ENCODE results near the gene GRPEL1.

GRPEL1 gene

DNA sequence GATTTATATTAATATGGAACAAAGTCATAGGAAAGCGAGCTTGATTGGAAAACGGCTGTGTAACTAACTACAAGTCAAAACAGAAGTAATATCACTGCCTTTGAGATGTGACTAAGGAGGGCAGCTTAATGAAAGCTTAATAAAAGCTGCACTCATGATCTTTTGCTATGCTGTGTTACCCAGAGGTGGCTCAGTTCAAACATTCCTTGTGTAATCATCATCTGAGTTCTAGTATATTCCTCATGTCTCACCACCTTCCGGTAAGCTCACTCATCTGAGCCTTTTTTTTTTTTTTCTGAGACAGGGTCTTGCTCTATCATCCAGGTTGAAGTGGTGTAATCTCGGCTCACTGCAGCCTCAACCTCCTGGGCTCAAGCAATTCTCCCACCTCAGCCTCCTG, 5.0 kb downstream of the GRPEL1 start:
- DNase-seq, result no peak

GRCh38 chr4:7061815-7062214, 6.0 kb downstream of the GRPEL1 start:
- DNase-seq, result no peak

DNA sequence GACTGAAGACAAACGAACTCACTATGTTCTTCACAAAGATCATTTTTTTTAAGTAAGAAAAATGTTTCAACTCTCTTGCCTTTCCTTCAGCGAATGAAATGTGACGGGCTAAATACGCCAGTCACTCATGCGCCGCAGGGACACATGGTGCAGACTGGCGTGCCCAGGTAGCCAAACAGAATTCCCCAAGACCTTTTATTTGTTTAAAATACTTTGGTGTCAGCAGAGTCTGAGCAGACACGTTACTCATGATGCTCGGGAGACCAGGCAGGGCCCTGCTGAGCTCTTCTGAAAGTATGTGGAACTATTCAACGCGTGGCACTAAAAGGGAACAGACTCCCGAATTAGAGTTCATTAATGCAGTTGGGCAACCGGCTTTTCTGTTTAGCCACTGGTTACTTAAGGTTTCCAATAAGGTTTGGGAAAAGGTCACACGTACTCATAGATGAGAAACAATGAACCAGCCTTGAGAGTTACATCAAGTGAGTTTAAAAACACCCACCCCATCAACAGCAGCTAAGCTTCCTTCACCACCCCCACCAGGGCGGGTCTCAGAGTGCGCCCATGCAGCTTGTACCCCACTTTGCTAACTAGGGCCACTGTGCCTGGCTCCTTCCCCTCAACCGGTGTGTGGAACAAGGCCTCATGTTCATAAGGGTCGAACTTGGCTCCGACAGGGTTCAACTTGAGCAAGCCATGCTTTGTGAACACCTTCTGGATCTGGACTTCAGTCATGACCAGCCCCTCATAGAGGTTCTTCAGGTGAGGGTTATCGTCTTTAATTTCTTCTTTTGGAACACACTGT, 7.3 kb downstream of the GRPEL1 start:
- DNase-seq, result no peak

GRCh38 chr4:7059662-7060061, 8.2 kb downstream of the GRPEL1 start:
- no peak for DNase-seq

DNA sequence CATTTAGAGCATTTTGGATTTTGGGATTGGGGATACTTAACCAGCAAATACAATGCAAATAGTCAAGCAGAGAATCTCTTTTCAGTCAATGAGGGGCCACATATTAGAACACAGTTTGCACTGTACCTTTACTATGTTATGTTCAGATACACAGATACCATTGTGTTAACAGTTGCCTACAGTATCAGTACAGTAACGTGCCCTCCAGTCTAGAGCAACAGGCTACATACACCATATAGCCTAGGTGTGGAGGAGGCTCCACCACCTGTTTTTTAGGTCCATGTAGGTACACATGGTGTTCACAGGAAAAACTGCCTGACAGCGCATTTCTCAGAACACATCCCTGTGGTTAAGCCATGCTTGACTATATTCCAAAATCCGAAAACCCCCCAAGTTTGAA, 9.1 kb downstream of the GRPEL1 start:
- no peak for DNase-seq

DNA sequence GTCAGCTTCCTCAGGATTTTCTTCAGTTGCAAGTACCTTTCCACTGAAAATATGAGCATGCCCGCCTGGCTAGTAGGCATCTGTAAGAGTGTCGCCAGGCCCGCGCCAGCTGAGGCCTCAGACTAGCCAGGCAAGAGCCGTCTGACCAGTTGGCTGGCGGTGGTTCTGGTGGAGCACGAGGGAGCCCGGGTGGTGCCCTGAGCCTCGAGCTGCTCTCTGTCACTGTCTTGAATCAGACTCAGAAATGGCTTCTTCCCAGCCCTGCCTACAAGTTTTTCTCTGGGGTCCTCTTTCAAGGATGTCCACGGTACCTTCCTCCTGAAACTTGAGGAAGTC, 11.9 kb downstream of the GRPEL1 start:
- no peak for DNase-seq

DNA sequence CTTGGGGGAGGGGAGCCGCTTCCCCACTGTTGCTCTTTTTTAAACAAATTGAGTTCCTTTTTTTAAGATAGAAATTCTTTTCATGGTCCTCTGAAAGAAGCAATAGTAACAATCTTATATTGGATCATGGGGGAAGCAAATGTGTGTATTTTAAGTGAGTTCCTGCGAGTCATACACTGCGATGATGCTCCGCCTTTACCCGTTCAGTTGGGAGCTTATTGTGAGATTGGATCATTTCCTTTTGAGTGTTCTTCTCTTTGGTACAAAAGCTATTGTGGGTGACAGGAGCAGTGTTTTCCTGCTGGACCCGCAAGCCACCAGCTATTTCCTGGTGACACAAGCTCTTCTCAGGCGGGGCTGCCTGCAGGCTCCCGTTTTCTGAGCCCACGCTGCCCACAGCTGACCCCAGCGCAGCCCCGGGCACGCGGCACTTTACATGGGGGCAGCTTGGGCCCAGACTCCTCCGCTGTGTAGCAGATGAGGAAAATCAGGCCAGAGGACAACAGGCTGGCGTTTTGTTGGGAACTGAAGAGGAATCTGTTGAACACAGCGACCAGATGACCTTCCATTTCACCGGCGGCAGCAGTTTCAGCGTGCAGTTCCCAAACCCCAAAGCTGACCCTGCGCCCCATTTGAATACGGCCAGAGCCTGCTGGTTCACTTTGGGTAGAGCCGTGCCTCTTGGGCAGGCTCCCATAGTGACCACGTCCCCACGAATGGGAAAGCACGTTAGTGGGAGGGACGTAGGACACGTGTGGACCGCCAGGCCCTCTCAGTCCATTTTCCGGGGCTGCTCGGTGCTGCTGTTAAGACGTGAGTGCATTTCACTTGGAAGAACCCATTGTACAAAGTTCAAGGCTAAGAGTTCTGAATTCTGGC, 12.5 kb downstream of the GRPEL1 start:
- DNase-seq, result no peak

- no peak for DNase-seq
Measured at GRCh38 chr4:7054106-7054880, 13.6 kb downstream of the GRPEL1 start.

GRCh38 chr4:7052923-7053715, 14.7 kb downstream of the GRPEL1 start:
- no peak for DNase-seq

GRCh38 chr4:7052313-7052712, 15.6 kb downstream of the GRPEL1 start:
- no peak for DNase-seq

DNA sequence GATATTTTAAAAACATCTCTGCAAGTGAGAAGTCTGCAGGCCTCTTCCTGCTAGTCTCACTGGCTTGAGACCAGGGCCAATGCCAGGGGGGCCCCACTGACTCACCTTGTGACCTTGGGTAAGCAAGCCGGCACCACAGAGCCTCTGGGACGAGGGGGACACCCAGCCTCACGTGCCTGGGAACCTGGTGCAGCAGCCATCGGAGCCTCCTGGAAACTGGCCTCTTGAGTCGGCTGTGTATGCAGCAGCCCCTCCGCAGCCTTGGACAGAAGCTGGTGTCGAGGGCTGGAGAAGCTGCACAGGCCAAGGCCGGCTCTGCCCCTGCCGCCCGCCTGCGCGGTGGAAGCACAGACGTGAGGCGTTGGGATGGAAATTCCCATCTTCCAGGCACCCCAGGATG, 16.0 kb downstream of the GRPEL1 start:
- DNase-seq, result no peak

DNA sequence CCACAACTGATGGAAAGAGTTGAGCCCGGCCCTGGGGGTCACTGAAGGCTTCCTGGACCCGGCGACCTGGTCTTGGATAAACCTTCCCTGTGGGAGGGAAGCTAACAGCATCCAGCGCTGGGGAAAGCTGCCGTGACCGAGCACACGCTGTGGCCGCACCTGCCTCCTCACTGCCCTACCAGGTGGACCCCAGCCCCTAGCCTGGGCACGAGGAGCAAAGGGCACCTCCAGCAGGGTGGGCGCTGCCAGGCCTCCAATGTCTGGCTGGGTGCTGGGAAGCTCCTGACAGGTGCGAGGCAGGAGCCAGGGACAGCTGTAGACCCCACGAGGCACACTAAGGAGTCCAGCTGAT, 16.7 kb downstream of the GRPEL1 start:
- no peak for DNase-seq

DNA sequence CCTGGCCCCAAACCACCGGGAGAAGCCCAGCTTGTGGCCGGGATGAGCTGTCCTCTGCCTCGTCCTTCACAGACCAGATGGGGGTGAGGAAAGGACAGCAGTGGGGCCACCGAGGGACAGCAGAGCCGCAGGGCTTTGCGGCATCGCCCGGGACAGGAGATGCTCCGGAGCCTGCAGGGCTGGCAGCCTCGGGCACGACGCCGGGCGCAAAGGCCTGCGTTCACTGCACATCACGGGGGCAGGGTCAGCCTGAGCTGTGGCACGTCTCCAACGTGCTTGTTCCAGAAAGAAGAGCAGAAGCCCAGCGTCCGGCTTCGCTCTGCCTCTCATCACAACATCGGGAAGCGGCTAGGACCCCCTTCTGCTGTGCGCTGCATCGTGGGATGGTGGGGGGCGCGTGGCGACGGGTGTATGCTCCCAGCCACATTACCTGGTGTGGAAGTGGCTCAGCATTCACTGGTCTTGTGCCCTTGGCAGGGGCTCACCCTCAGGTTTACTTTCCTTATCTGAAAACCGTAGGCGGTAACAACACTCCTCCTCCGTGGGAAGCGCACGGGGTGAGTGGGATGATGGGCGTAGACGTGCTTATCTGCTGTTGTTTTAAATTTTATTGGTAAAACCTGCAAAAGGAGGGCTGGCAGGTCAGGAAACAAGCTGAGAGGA, 17.3 kb downstream of the GRPEL1 start:
- no peak for DNase-seq

GRCh38 chr4:7049739-7050138, 18.1 kb downstream of the GRPEL1 start:
- DNase-seq, result no peak

DNA sequence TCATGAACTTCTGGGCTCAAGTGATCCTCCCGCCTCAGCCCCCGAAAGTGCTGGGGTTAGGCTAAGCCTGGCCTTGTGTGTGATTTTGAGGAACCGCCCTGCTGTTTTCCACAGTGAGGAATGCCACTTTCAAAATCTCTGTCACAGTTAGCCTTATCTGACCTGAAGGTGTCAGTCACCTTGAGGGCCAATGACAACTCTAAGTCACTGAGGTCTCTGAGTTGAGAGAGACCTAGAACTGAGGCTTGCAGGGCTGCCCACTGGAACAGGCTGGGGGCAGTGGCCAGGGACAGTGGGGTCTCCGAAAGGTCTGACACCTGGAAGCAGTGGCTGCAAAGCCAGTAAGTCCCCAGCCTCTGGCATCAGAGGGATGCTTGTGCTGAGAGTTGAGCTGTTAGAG, 18.6 kb downstream of the GRPEL1 start:
- DNase-seq, result no peak

DNA sequence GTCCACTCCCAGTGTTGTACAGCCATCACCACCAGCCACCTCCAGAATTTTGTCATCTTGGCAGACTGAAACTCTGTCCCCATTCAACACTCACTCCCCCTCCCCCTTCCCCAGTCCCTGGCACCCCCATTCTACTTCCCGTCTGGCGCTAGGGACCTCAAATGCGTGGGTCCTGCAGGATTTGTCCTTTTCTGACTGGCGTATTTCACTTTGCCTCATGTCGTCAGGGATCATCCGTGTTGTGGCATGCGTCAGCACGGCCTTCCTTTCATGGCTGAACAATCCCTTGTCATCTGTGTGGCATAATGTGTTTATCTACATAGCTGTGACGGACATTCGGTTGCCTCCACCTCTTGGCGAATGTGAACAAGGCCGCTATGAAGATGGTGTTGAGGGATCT, 19.2 kb downstream of the GRPEL1 start:
- no peak for DNase-seq

GRCh38 chr4:7046971-7047370, 20.9 kb downstream of the GRPEL1 start:
- DNase-seq, result no peak

- no peak for DNase-seq
Measured at GRCh38 chr4:7045961-7046921, 21.6 kb downstream of the GRPEL1 start.

- no peak for DNase-seq
Measured at GRCh38 chr4:7045553-7045952, 22.3 kb downstream of the GRPEL1 start.

DNA sequence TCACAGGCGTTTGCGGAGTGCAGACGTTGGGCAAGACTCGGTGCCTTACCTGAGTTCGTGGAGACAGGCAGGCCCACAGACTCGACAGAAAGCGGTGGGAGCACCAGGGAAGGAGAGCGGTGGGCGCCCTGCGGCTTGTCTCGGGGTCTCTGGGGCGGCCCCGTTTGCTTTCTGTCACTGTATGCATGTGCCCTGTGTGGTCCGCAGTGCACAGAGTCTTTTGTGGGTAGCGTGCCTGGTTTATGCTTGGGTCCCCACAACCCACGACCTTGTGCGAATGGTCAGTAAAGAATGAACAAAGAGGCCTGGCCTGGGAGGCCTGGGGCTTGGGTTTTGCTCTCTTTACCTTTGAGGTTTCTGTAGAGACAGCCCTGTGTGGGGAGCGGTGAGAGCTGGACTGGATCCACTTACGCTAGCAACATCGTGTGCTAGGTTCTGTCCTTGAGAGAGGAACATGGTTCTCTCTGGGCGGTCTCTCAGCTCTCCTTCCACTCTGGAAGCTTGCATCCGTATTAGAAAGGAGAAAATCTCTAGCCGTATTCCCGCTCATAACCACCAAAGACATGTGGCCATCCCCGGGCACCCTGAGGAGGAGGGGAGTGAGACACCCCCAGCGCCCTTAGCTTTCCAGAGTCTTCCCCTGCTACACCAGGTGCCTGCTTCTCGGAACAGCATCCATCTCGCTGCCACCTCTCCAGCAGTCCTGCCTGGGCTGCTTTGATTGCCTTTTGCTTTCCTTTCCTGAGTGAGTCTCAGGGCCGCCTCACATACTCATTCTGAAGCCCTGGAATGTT, 23.5 kb downstream of the GRPEL1 start:
- no peak for DNase-seq

All from NCI-H1436 treated with DMSO at 0.1 percent for 48 hours (cell line).